ENCODE measurements around the gene ATRNL1. TPM values are rescaled to one million over a fixed set of nuclear protein-coding genes. Genes with fewer than 3 reads are reported as not detected.
"Not testable (repeated sequence)": the region's sequence is repeated elsewhere in the genome, so short reads cannot be mapped to it uniquely, and the experiment has no call there.

ATRNL1 gene
- total and polyA plus RNA-seq, 4 donors, result 11.7 to 180 (median 38.5) TPM

DNA sequence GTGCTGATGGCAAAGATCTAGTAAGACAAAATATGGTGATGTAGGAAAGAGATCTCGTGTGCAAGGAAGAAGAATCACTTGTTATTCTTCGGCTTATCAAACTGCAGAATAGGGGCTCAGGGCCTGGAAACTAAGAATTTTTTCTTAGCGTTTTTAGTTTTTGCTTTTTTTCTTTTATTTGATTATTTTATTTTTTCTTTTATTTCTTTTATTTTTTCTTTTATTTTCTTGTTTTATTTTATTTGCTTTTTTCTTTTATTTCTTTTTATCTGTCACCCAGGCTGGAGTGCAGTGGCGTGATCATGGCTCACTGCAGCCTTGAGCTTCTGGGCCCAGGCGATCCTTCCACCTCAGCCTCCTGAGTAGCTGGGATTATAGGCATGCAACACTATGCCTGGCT, 70.0 kb downstream of the ATRNL1 start:
- DNase-seq (ENCODE audit: low read depth in 4 of 6, low spot score in 6 of 6), result no peak
- Histone ChIP-seq H3K27me3 (ENCODE audit: control insufficient read depth, insufficient read depth, low read length) (no peaks in the 10 kb centered on the region), H3K4me3 (ENCODE audit: low read depth, low read length) (no peak overlapping the region), H3K27ac (ENCODE audit: low read depth, low read length) (no peak overlapping the region), H3K36me3 (ENCODE audit: control insufficient read depth, insufficient read depth, low read length) (no peaks in the 10 kb centered on the region), H3K9me3 (ENCODE audit: control insufficient read depth, insufficient read depth, low read length) (no peaks in the 10 kb centered on the region), H3K4me1 (ENCODE audit: control insufficient read depth, insufficient read depth, low read length) (no peaks in the 10 kb centered on the region)
- 100% methylated on average over 1 of the region's 5 CpGs for WGBS (ENCODE audit: insufficient coverage)

DNA sequence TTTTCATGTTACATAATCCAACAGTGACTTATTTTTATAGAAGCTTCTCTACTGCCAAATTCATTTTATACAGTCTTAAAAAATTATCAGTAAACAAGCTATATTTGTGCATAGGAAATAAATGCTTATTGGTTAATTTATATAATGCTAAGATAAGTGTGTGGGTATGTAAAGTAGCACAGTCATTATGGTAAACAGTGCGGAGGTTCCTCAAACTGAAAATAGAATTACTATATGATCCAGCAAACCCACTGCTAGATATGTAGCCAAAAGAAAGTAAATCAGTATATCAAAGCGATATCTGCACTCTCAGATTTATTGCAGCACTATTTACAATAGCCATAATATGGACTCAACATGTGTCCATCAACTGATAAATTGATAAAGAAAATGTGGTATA, 71.1 kb downstream of the ATRNL1 start:
- WGBS (ENCODE audit: insufficient coverage), result no CpG with 5 or more reads among the region's 2 CpGs
- DNase-seq (ENCODE audit: low read depth in 4 of 6, low spot score in 6 of 6), result no peak
- H3K27me3 ChIP-seq (ENCODE audit: control insufficient read depth, insufficient read depth, low read length), result no peaks in the 10 kb centered on the region

DNA sequence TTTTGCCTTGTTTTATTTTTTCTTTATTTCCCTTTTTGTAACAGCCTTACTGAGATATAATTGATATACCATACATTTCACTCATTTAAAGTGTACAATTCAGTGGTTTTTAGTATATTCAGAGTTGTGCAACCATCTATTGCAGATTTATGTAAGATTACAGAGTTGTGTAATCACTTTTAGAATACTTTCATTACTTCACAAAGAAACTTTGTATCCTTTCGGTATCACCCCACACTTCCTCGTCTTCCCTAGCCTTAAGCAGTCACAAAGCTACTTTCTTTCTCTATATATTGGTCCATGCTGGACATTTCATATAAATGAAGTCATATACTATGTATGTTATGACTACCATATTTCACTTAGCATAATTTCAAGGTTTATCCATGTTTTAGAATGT, 74.6 kb downstream of the ATRNL1 start:
- no CpG with 5 or more reads among the region's 2 CpGs for WGBS (ENCODE audit: insufficient coverage)
- H3K4me1 ChIP-seq (ENCODE audit: control insufficient read depth, insufficient read depth, low read length), result no peaks in the 10 kb centered on the region

More for the DNA sequence above, 71.1 kb downstream of the ATRNL1 start:
- Histone ChIP-seq H3K9me3 (ENCODE audit: control insufficient read depth, insufficient read depth, low read length) (no peaks in the 10 kb centered on the region), H3K4me3 (ENCODE audit: low read depth, low read length) (no peak overlapping the region), H3K27ac (ENCODE audit: low read depth, low read length) (no peak overlapping the region), H3K4me1 (ENCODE audit: control insufficient read depth, insufficient read depth, low read length) (no peaks in the 10 kb centered on the region), H3K36me3 (ENCODE audit: control insufficient read depth, insufficient read depth, low read length) (no peaks in the 10 kb centered on the region)

DNA sequence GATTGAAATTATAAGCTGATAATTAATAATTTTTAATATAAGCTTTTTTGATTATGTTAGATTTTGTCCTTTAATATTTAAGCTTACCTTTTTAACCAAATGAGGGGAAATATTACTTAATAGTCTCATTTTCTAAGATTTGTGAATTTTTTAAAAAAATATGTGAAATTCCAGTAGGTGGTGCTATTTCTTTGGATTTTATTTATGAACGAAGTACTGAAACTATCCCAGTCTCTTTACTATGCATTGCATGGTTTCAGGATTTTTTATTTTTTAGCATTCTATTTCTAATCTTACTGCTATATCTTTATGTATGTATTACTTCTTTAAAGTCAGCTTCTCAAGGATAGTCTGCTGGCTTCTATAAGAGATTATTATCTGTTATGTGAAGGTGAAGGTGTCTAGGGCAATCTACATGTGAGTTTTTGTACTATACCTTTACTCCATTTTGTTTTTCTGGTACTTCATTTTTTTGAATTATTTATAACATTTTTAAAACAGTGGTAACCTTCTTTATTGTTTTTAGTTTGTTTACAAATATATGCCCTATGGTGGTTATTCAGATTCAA, 78.3 kb downstream of the ATRNL1 start:
- Histone ChIP-seq H3K36me3 (ENCODE audit: control insufficient read depth, insufficient read depth, low read length) (no peaks in the 10 kb centered on the region), H3K4me1 (ENCODE audit: control insufficient read depth, insufficient read depth, low read length) (no peaks in the 10 kb centered on the region), H3K4me3 (ENCODE audit: low read depth, low read length) (no peak overlapping the region), H3K27me3 (ENCODE audit: control insufficient read depth, insufficient read depth, low read length) (no peaks in the 10 kb centered on the region), H3K9me3 (ENCODE audit: control insufficient read depth, insufficient read depth, low read length) (no peaks in the 10 kb centered on the region), H3K27ac (ENCODE audit: low read depth, low read length) (no peak overlapping the region)
- DNase-seq (ENCODE audit: low read depth in 4 of 6, low spot score in 6 of 6), result peak in 3 of 6 donors; percentile 7 to 74 (median 40)
- WGBS (ENCODE audit: insufficient coverage), result no CpG with 5 or more reads among the region's 1 CpG

More for the DNA sequence above, 74.6 kb downstream of the ATRNL1 start:
- Histone ChIP-seq H3K27ac (ENCODE audit: low read depth, low read length) (no peak overlapping the region), H3K9me3 (ENCODE audit: control insufficient read depth, insufficient read depth, low read length) (no peaks in the 10 kb centered on the region), H3K36me3 (ENCODE audit: control insufficient read depth, insufficient read depth, low read length) (no peaks in the 10 kb centered on the region), H3K27me3 (ENCODE audit: control insufficient read depth, insufficient read depth, low read length) (no peaks in the 10 kb centered on the region), H3K4me3 (ENCODE audit: low read depth, low read length) (no peak overlapping the region)
- no peak for DNase-seq (ENCODE audit: low read depth in 4 of 6, low spot score in 6 of 6)

DNA sequence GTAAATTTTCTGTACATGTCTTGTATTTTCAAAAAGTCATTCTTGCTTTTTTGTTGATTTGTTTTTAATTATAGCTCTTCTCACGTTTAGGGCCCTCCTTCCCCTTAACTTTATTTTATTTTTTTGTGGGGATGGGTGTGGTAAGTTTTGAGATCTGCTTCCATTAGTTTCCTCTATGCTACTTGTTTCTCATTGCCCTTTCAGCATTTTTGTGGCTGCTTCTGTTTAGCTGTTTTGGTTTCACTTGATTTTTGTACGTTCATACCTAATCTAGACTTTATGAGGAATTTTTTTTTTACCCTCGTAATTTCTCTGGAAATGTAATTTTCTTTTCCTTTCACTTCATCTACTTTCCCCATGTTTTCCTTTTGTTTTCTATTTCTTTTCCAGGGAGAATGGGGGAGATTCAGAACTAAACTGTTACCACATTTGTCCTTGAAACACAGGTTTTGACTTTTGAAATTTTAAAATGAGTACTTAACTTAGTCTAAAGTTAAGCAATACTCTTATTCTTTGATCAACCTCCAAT, 80.8 kb downstream of the ATRNL1 start:
- Histone ChIP-seq H3K36me3 (ENCODE audit: control insufficient read depth, insufficient read depth, low read length) (no peaks in the 10 kb centered on the region), H3K4me1 (ENCODE audit: control insufficient read depth, insufficient read depth, low read length) (no peaks in the 10 kb centered on the region), H3K27ac (ENCODE audit: low read depth, low read length) (no peak overlapping the region), H3K4me3 (ENCODE audit: low read depth, low read length) (no peak overlapping the region), H3K27me3 (ENCODE audit: control insufficient read depth, insufficient read depth, low read length) (no peaks in the 10 kb centered on the region), H3K9me3 (ENCODE audit: control insufficient read depth, insufficient read depth, low read length) (no peaks in the 10 kb centered on the region)
- DNase-seq (ENCODE audit: low read depth in 4 of 6, low spot score in 6 of 6), result no peak
- WGBS (ENCODE audit: insufficient coverage), result no CpG with 5 or more reads among the region's 3 CpGs

DNA sequence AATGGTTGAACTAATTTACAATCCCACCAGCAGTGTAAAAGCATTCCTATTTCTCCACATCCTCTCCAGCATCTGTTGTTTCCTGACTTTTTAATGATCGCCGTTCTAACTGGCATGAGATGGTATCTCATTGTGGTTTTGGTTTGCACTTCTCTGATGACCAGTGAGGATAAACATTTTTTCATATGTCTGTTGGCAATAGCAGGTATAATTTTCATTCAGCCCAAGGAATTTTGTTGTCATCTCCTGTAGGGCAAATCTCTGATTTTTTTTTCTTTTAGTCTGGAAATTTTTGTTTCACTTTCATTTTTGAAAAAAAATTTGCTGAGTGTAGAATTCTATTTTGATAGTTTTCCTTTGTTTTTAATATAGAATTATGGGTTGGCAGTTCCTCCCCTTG, 114.1 kb downstream of the ATRNL1 start:
- H3K27ac ChIP-seq (ENCODE audit: low read depth, low read length); H3K36me3 ChIP-seq (ENCODE audit: control insufficient read depth, insufficient read depth, low read length); H3K4me1 ChIP-seq (ENCODE audit: control insufficient read depth, insufficient read depth, low read length); H3K27me3 ChIP-seq (ENCODE audit: control insufficient read depth, insufficient read depth, low read length); DNase-seq (ENCODE audit: low read depth in 4 of 6, low spot score in 6 of 6); H3K9me3 ChIP-seq (ENCODE audit: control insufficient read depth, insufficient read depth, low read length); H3K4me3 ChIP-seq (ENCODE audit: low read depth, low read length): not testable (repeated sequence)
- no CpG with 5 or more reads among the region's 2 CpGs for WGBS (ENCODE audit: insufficient coverage)

DNA sequence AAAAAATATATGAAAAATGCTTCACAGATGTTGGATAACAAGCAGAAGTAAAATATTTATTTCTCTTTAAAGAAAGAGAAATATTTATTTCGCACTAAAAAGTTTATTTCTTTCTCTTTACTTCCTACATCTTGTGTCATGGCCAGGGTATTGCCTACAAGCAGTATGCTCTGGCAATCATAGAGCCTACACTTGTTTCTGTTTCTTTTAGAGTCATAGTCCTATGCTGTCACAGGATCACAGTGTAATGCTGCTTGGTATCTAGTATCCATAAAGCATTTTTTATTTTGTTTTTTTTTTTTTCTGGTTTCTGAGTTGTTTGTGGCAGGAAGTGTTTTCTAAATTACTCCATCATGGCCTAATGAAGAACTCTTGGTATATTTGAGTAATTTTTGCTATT, 116.0 kb downstream of the ATRNL1 start:
- no peak for DNase-seq (ENCODE audit: low read depth in 4 of 6, low spot score in 6 of 6)
- no peak overlapping the region for H3K4me3 ChIP-seq (ENCODE audit: low read depth, low read length)
- H3K4me1 ChIP-seq (ENCODE audit: control insufficient read depth, insufficient read depth, low read length), result no peaks in the 10 kb centered on the region
- H3K27me3 ChIP-seq (ENCODE audit: control insufficient read depth, insufficient read depth, low read length), result no peaks in the 10 kb centered on the region
- no CpG with 5 or more reads among the region's 1 CpG for WGBS (ENCODE audit: insufficient coverage)
- H3K9me3 ChIP-seq (ENCODE audit: control insufficient read depth, insufficient read depth, low read length), result no peaks in the 10 kb centered on the region
- no peaks in the 10 kb centered on the region for H3K36me3 ChIP-seq (ENCODE audit: control insufficient read depth, insufficient read depth, low read length)
- H3K27ac ChIP-seq (ENCODE audit: low read depth, low read length), result no peak overlapping the region

DNA sequence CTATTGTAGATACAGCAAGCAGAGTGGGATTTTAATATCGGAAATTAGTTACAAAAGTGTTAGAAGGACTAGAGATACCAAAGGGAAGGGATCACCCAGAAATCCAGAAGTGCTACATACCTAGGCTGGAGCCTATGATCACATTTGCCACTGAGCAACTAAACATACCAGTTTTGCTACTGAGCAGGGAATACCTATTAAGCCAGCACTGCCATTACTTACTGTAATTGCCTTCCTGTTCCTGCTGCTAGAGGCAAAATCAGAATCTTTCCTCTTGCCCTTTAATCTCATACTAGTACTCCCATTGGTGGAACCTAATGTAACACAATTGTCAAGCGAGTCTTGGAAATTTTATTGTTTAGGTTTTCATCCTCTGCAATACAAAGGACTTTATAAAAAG, 121.7 kb downstream of the ATRNL1 start:
- Histone ChIP-seq H3K4me1 (ENCODE audit: control insufficient read depth, insufficient read depth, low read length) (no peaks in the 10 kb centered on the region), H3K4me3 (ENCODE audit: low read depth, low read length) (no peak overlapping the region), H3K36me3 (ENCODE audit: control insufficient read depth, insufficient read depth, low read length) (no peaks in the 10 kb centered on the region), H3K27me3 (ENCODE audit: control insufficient read depth, insufficient read depth, low read length) (no peaks in the 10 kb centered on the region), H3K27ac (ENCODE audit: low read depth, low read length) (no peak overlapping the region), H3K9me3 (ENCODE audit: control insufficient read depth, insufficient read depth, low read length) (no peaks in the 10 kb centered on the region)
- 100% methylated on average over 1 of the region's 2 CpGs for WGBS (ENCODE audit: insufficient coverage)
- DNase-seq (ENCODE audit: low read depth in 4 of 6, low spot score in 6 of 6), result peak in 1 of 6 donors; percentile 67

DNA sequence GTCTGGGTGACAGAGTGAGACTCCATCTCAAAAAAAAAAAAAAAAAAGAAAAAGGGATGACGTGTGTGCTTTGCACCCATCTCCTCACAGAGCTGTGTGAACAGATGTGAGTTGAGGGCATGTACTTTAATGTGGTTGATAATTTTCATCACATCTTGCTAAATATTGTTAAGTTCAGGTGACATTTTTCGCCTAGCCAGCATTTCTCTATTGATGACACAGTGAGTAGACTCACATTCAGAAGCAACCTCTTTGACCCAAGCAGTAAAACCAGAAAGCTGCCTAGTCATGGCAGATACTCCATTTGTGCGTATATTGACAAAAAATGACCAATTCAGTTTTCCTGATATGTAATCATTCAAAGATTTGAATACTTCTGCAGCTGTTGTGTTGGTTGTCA, 126.0 kb downstream of the ATRNL1 start:
- Histone ChIP-seq H3K27me3 (ENCODE audit: control insufficient read depth, insufficient read depth, low read length) (no peaks in the 10 kb centered on the region), H3K4me1 (ENCODE audit: control insufficient read depth, insufficient read depth, low read length) (no peaks in the 10 kb centered on the region), H3K36me3 (ENCODE audit: control insufficient read depth, insufficient read depth, low read length) (no peaks in the 10 kb centered on the region), H3K9me3 (ENCODE audit: control insufficient read depth, insufficient read depth, low read length) (peaks cover 3% of the 10 kb centered on the region), H3K4me3 (ENCODE audit: low read depth, low read length) (no peak overlapping the region), H3K27ac (ENCODE audit: low read depth, low read length) (no peak overlapping the region)
- 100% methylated on average over 1 of the region's 3 CpGs for WGBS (ENCODE audit: insufficient coverage)
- DNase-seq (ENCODE audit: low read depth in 4 of 6, low spot score in 6 of 6), result no peak

DNA sequence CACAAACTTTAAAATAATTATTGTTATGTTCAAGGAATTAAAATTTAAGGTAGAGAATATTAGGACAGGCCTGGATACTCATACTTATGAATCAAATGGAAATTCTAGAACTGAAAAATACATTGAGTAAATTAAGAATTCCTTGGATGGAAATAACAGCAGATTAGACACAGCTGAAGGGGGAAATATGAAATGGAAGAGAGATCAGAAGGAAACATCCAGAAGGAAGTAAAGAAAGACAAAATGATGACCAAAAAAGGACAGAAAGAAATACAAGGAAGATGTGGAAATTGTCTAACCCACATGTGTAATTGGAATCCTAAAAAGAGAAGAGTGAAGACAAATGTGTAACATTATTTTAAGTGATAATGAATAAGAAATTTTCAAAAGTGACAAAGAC, 128.9 kb downstream of the ATRNL1 start:
- no peak for DNase-seq (ENCODE audit: low read depth in 4 of 6, low spot score in 6 of 6)
- H3K27ac ChIP-seq (ENCODE audit: low read depth, low read length), result no peak overlapping the region
- H3K9me3 ChIP-seq (ENCODE audit: control insufficient read depth, insufficient read depth, low read length), result peaks cover 4% of the 10 kb centered on the region
- no peaks in the 10 kb centered on the region for H3K36me3 ChIP-seq (ENCODE audit: control insufficient read depth, insufficient read depth, low read length)
- H3K27me3 ChIP-seq (ENCODE audit: control insufficient read depth, insufficient read depth, low read length), result no peaks in the 10 kb centered on the region
- H3K4me1 ChIP-seq (ENCODE audit: control insufficient read depth, insufficient read depth, low read length), result no peaks in the 10 kb centered on the region
- no peak overlapping the region for H3K4me3 ChIP-seq (ENCODE audit: low read depth, low read length)

All from spinal cord (tissue), 10 donors.